Measurements from ENCODE around the gene METTL25B. TPM values are rescaled to one million over a fixed set of nuclear protein-coding genes. Genes with fewer than 3 reads are reported as not detected.
A peak's percentile ranks its signal among the peaks of the same experiment; 100 is the strongest.

The METTL25B gene
- total and polyA plus RNA-seq, 4 donors = 20.7 to 46.2 (median 28.9) TPM

GRCh38 chr1:156697481-156697880 lies 30.8 kb upstream of the METTL25B start:
- H3K27ac ChIP-seq (ENCODE audit: low read depth in 1 of 2, low read length in 2 of 2) = no peak overlapping the region
- no peaks in the 10 kb centered on the region for H3K36me3 ChIP-seq (ENCODE audit: control insufficient read depth in 1 of 2, insufficient read depth in 2 of 2, low read length in 1 of 2)
- no peaks in the 10 kb centered on the region for H3K4me1 ChIP-seq (ENCODE audit: control insufficient read depth in 1 of 2, insufficient read depth in 2 of 2, low read length in 2 of 2)
- no peak overlapping the region for H3K4me3 ChIP-seq (ENCODE audit: low read length in 2 of 2)
- no peaks in the 10 kb centered on the region for H3K9me3 ChIP-seq (ENCODE audit: control insufficient read depth, low read length)
- DNase-seq (no peak), ATAC-seq (ENCODE audit: low FRiP score) (no peak)
- intact Hi-C loops (cut with DNase I) = loop anchor here in 1 of 2 donors (10.0 kb wide), 1 partner anchor 187 kb away; no protein-coding TSS in a partner anchor
- WGBS, 2 donors = 71 to 77% methylated on average over 8 of the region's 8 CpGs
- H3K27me3 ChIP-seq (ENCODE audit: control insufficient read depth in 1 of 2, insufficient read depth in 2 of 2, low read length in 1 of 2) = no peaks in the 10 kb centered on the region

DNA sequence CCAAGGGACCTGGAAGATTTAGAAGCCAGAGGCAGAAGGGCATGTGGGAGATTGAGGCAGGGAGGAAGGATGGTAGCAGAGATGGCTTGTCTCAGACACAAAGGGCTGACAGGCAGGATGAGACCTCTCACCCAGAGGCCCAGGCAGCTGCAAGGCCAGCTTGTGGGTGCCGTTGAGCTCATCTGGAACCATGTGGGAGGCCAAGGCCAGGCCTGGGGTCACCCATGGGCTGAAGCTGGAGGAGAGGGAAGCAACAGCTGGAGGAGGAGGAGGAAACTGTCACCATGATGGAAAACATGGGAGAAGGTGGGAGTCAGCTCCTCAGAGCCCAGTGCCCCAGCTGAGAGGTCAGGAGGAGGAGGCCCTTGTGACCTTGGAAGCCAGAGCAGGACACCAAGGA lies 29.3 kb upstream of the METTL25B start:
- H3K9me3 ChIP-seq (ENCODE audit: control insufficient read depth, low read length) = no peaks in the 10 kb centered on the region
- H3K27me3 ChIP-seq (ENCODE audit: control insufficient read depth in 1 of 2, insufficient read depth in 2 of 2, low read length in 1 of 2) = no peaks in the 10 kb centered on the region
- DNase-seq (no peak), ATAC-seq (ENCODE audit: low FRiP score) (no peak)
- no peaks in the 10 kb centered on the region for H3K36me3 ChIP-seq (ENCODE audit: control insufficient read depth in 1 of 2, insufficient read depth in 2 of 2, low read length in 1 of 2)
- 45 to 63% methylated on average over 1 of the region's 1 CpG for WGBS, 2 donors
- intact Hi-C loops (cut with DNase I) = loop anchor here in 1 of 2 donors (10.0 kb wide), 1 partner anchor 186 kb away; no protein-coding TSS in a partner anchor
- H3K4me3 ChIP-seq (ENCODE audit: low read length in 2 of 2) = no peak overlapping the region
- H3K27ac ChIP-seq (ENCODE audit: low read depth in 1 of 2, low read length in 2 of 2) = no peak overlapping the region
- H3K4me1 ChIP-seq (ENCODE audit: control insufficient read depth in 1 of 2, insufficient read depth in 2 of 2, low read length in 2 of 2) = no peaks in the 10 kb centered on the region

DNA sequence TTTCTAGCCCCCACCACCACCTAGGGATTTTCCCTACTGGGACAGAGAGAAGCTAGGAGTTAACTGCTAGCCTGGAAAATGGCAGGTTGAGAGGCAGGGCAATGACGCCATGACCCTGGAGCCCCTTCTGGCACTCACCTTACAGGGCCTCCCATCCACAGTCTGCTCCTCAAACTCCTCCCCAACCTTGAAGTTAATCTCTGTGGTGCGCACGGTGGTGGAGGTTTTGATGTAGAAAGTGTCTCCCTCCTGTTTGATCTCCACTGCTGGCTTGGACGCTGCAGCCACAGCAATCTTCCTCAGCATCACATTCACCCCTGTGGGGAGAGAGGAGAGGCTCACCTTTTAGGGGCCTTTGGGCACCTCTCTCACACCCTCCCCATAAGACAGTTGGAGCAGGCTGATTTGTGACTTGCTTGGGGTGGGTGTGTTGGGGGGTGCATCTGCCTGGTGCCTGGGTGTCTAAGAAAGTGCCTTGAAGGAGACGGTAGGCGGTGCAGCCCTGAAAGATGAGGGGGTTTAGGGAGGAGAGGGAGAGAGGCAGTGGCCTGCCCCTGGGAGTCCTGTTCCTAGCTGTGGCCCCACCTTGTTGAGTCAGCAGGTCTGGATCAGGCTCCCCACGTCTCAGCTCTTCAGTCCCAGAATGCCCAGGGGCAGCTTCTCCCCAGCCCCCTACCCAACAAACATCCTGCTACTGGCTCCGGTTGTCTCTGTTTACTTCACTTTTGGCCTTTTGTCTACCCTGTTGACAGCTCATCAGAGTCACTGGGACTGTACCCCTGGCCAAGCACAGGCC lies 27.3 kb upstream of the METTL25B start:
- Histone ChIP-seq H3K4me3 (ENCODE audit: low read length in 2 of 2) (no peak overlapping the region), H3K27ac (ENCODE audit: low read depth in 1 of 2, low read length in 2 of 2) (no peak overlapping the region), H3K9me3 (ENCODE audit: control insufficient read depth, low read length) (no peaks in the 10 kb centered on the region), H3K4me1 (ENCODE audit: control insufficient read depth in 1 of 2, insufficient read depth in 2 of 2, low read length in 2 of 2) (no peaks in the 10 kb centered on the region), H3K27me3 (ENCODE audit: control insufficient read depth in 1 of 2, insufficient read depth in 2 of 2, low read length in 1 of 2) (no peaks in the 10 kb centered on the region), H3K36me3 (ENCODE audit: control insufficient read depth in 1 of 2, insufficient read depth in 2 of 2, low read length in 1 of 2) (no peaks in the 10 kb centered on the region)
- ATAC-seq (ENCODE audit: low FRiP score) (no peak), DNase-seq (no peak)
- intact Hi-C loops (cut with DNase I) = no loop called here
- WGBS, 2 donors = 83 to 87% methylated on average over 8 of the region's 8 CpGs

- H3K9me3 ChIP-seq (ENCODE audit: control insufficient read depth, low read length) = no peaks in the 10 kb centered on the region
- intact Hi-C loops (cut with DNase I) = no loop called here
- ATAC-seq (ENCODE audit: low FRiP score) (no peak), DNase-seq (no peak)
- H3K4me3 ChIP-seq (ENCODE audit: low read length in 2 of 2) = no peak overlapping the region
- no peaks in the 10 kb centered on the region for H3K36me3 ChIP-seq (ENCODE audit: control insufficient read depth in 1 of 2, insufficient read depth in 2 of 2, low read length in 1 of 2)
- no peak overlapping the region for H3K27ac ChIP-seq (ENCODE audit: low read depth in 1 of 2, low read length in 2 of 2)
- 67 to 86% methylated on average over 4 of the region's 4 CpGs for WGBS, 2 donors
- H3K4me1 ChIP-seq (ENCODE audit: control insufficient read depth in 1 of 2, insufficient read depth in 2 of 2, low read length in 2 of 2) = no peaks in the 10 kb centered on the region
- H3K27me3 ChIP-seq (ENCODE audit: control insufficient read depth in 1 of 2, insufficient read depth in 2 of 2, low read length in 1 of 2) = no peaks in the 10 kb centered on the region
These were observed 24.9 kb upstream of the METTL25B start for GRCh38 chr1:156703336-156703735.

GRCh38 chr1:156703741-156704140 lies 24.5 kb upstream of the METTL25B start:
- Histone ChIP-seq H3K9me3 (ENCODE audit: control insufficient read depth, low read length) (no peaks in the 10 kb centered on the region), H3K27me3 (ENCODE audit: control insufficient read depth in 1 of 2, insufficient read depth in 2 of 2, low read length in 1 of 2) (no peaks in the 10 kb centered on the region), H3K27ac (ENCODE audit: low read depth in 1 of 2, low read length in 2 of 2) (no peak overlapping the region), H3K4me1 (ENCODE audit: control insufficient read depth in 1 of 2, insufficient read depth in 2 of 2, low read length in 2 of 2) (no peaks in the 10 kb centered on the region), H3K36me3 (ENCODE audit: control insufficient read depth in 1 of 2, insufficient read depth in 2 of 2, low read length in 1 of 2) (no peaks in the 10 kb centered on the region), H3K4me3 (ENCODE audit: low read length in 2 of 2) (no peak overlapping the region)
- no peak for ATAC-seq (ENCODE audit: low FRiP score)
- WGBS, 2 donors = 50% methylated on average over 4 of the region's 4 CpGs
- intact Hi-C loops (cut with DNase I) = no loop called here
- no peak for DNase-seq

DNA sequence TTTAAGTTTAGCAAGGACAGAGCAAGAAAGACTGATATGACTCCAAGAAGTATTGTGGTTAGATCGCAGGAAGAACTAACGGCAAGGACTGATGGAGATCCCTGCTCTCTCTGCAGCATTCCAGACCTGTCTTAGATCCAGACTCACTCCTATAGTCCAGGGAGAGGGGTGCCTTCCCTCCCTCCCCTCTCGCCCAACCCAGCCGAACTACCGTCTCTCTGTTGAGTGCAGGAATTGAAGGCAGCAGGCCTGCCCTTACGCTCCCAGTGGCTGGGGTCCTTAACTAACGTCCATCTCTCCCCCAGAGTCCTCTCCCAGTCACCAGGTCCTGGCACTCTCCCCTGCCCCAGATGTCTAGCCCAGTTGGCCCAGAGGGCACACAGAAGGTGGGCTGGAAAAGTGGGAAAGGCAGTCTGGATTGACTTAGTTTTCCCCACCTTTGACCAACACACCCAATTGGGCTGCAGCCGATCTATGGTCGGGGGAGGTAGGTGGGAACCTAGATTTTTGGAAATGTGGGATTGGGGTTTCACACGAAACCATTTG lies 24.0 kb upstream of the METTL25B start:
- 56 to 63% methylated on average over 10 of the region's 10 CpGs for WGBS, 2 donors
- Histone ChIP-seq H3K27me3 (ENCODE audit: control insufficient read depth in 1 of 2, insufficient read depth in 2 of 2, low read length in 1 of 2) (no peaks in the 10 kb centered on the region), H3K4me1 (ENCODE audit: control insufficient read depth in 1 of 2, insufficient read depth in 2 of 2, low read length in 2 of 2) (no peaks in the 10 kb centered on the region), H3K27ac (ENCODE audit: low read depth in 1 of 2, low read length in 2 of 2) (no peak overlapping the region), H3K36me3 (ENCODE audit: control insufficient read depth in 1 of 2, insufficient read depth in 2 of 2, low read length in 1 of 2) (no peaks in the 10 kb centered on the region), H3K4me3 (ENCODE audit: low read length in 2 of 2) (no peak overlapping the region), H3K9me3 (ENCODE audit: control insufficient read depth, low read length) (no peaks in the 10 kb centered on the region)
- ATAC-seq (ENCODE audit: low FRiP score) (no peak), DNase-seq (no peak)
- intact Hi-C loops (cut with DNase I) = no loop called here

GRCh38 chr1:156704930-156705320 lies 23.3 kb upstream of the METTL25B start:
- Histone ChIP-seq H3K27ac (ENCODE audit: low read depth in 1 of 2, low read length in 2 of 2) (no peak overlapping the region), H3K4me3 (ENCODE audit: low read length in 2 of 2) (no peak overlapping the region), H3K36me3 (ENCODE audit: control insufficient read depth in 1 of 2, insufficient read depth in 2 of 2, low read length in 1 of 2) (no peaks in the 10 kb centered on the region), H3K4me1 (ENCODE audit: control insufficient read depth in 1 of 2, insufficient read depth in 2 of 2, low read length in 2 of 2) (no peaks in the 10 kb centered on the region), H3K9me3 (ENCODE audit: control insufficient read depth, low read length) (no peaks in the 10 kb centered on the region), H3K27me3 (ENCODE audit: control insufficient read depth in 1 of 2, insufficient read depth in 2 of 2, low read length in 1 of 2) (no peaks in the 10 kb centered on the region)
- ATAC-seq (ENCODE audit: low FRiP score) = peak; percentile 32
- peak; percentile 83 to 95 for DNase-seq
- intact Hi-C loops (cut with DNase I) = no loop called here
- 0 to 1% methylated on average over 29 of the region's 29 CpGs for WGBS, 2 donors

DNA sequence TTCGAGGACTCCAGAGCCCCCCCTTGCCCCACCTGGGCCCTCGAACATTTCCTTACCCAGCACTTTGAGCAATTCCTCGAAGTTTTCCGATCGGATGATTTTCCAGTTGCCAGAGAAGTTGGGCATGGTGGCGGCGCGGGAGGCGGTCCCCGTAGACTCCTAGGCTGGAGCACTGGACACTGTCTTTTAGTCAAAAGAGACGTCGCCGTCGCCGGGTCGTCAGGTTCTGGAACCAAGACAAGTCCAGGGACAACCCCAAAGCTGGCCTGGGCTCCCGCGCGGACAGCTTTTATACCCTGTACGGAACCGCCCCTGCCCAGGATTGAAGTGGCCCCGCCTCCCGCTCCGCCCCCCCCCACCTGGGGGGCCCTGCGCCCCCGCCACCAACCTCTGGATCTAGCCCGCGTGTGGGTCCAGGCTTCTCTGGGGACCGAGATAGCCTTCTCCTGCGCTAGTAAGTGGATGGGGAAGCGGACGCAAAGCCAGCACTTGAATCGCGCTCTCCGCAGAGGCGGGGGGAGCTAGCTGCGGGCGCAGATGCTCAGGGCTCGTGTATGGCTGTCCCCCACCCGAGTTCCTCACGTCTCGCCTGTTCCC lies 22.9 kb upstream of the METTL25B start, which contains the start of gene CRABP2:
Gene CRABP2 (minus strand): TSS at position 263 of the 597 bp plus-strand sequence. CDS start 137 bp downstream, at position 126.
- Histone ChIP-seq H3K9me3 (ENCODE audit: control insufficient read depth, low read length) (no peaks in the 10 kb centered on the region), H3K27ac (ENCODE audit: low read depth in 1 of 2, low read length in 2 of 2) (peak within 1 kb of the TSS in 1 of 2 donors; percentile 26), H3K27me3 (ENCODE audit: control insufficient read depth in 1 of 2, insufficient read depth in 2 of 2, low read length in 1 of 2) (no peaks in the 10 kb centered on the region), H3K4me1 (ENCODE audit: control insufficient read depth in 1 of 2, insufficient read depth in 2 of 2, low read length in 2 of 2) (no peaks in the 10 kb centered on the region), H3K36me3 (ENCODE audit: control insufficient read depth in 1 of 2, insufficient read depth in 2 of 2, low read length in 1 of 2) (no peaks in the 10 kb centered on the region), H3K4me3 (ENCODE audit: low read length in 2 of 2) (peak within 1 kb of the TSS; percentile 1 to 3)
- peak; percentile 60 to 86 for DNase-seq
- 0 to 1% methylated on average over 42 of the region's 42 CpGs for WGBS, 2 donors
- peak; percentile 23 for ATAC-seq (ENCODE audit: low FRiP score)
- intact Hi-C loops (cut with DNase I) = no loop called here

Measured in aorta (tissue), 5 donors.